ENCODE results near the gene SLC8B1. TPM values are rescaled to one million over a fixed set of nuclear protein-coding genes. Genes with fewer than 3 reads are reported as not detected.
A peak's percentile ranks its signal among the peaks of the same experiment; 100 is the strongest.

Gene SLC8B1
- total and polyA plus RNA-seq, 8 donors = 10.5 to 40.1 (median 12.9) TPM

DNA sequence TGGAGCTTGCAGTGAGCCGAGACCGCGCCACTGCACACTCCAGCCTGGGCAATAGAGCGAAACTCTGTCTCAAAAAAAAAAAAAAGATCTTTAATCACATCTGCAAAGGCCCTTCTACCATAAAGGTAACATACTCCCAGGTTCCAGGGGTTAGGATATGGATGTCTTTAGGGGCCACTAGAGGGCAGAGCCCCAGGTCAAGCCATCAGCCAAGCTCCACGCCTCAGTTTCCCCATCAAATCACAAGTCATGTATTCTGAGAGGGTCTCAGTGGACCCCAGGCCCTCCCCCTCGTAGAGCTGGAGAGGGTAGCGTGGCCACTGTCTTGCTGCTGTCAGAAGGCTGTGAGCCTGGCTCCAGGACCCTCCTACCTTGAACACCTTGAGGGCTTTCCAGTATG lies 18.8 kb downstream of the SLC8B1 start:
- peaks cover 0 to 100% of the 10 kb centered on the region in 2 donors for H3K36me3 ChIP-seq
- ATAC-seq = no peak
- no peaks in the 10 kb centered on the region for H3K9me3 ChIP-seq
- H3K4me1 ChIP-seq = no peaks in the 10 kb centered on the region
- H3K4me3 ChIP-seq = no peak overlapping the region
- TF ChIP-seq, protein P1, sequence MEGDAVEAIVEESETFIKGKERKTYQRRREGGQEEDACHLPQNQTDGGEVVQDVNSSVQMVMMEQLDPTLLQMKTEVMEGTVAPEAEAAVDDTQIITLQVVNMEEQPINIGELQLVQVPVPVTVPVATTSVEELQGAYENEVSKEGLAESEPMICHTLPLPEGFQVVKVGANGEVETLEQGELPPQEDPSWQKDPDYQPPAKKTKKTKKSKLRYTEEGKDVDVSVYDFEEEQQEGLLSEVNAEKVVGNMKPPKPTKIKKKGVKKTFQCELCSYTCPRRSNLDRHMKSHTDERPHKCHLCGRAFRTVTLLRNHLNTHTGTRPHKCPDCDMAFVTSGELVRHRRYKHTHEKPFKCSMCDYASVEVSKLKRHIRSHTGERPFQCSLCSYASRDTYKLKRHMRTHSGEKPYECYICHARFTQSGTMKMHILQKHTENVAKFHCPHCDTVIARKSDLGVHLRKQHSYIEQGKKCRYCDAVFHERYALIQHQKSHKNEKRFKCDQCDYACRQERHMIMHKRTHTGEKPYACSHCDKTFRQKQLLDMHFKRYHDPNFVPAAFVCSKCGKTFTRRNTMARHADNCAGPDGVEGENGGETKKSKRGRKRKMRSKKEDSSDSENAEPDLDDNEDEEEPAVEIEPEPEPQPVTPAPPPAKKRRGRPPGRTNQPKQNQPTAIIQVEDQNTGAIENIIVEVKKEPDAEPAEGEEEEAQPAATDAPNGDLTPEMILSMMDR (IDR thresholded peaks at IDR 0.05) = no peak
- no peak overlapping the region for H3K27ac ChIP-seq
- DNase-seq = no peak
- no peaks in the 10 kb centered on the region for H3K27me3 ChIP-seq
- intact Hi-C loops (cut with DNase I) = loop anchor here in 1 of 2 donors (10.0 kb wide), 1 partner anchor 109 kb away; the partner anchor contains the start of gene SDSL

DNA sequence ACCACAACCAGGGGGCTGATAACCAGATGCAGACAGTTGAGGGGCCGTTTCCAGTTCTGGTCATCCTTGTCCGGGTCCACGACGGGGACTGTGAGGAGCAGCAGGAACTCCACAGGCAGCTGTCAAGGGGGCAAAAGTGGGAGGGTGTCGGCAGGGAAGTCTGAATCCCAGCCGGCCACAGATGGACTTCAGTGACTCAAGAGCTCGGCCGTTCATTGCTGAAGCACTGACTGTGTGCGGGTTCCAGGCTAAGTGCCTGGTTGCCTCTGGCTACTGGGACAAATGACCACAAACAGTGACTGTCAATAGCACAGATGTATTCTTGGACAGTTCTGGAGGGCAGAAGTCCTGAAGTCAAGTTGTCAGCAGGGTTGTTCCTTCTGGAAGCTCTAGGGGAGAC lies 19.6 kb downstream of the SLC8B1 start:
- Histone ChIP-seq H3K4me1 (no peaks in the 10 kb centered on the region), H3K27me3 (no peaks in the 10 kb centered on the region), H3K27ac (no peak overlapping the region), H3K9me3 (no peaks in the 10 kb centered on the region), H3K36me3 (peaks cover 0 to 100% of the 10 kb centered on the region in 2 donors), H3K4me3 (no peak overlapping the region)
- intact Hi-C loops (cut with DNase I) = loop anchor here in 1 of 2 donors (10.0 kb wide), 1 partner anchor 109 kb away; the partner anchor contains the start of gene SDSL
- ATAC-seq (no peak), DNase-seq (no peak)
- TF ChIP-seq, protein P1 (IDR thresholded peaks at IDR 0.05) = no peak

DNA sequence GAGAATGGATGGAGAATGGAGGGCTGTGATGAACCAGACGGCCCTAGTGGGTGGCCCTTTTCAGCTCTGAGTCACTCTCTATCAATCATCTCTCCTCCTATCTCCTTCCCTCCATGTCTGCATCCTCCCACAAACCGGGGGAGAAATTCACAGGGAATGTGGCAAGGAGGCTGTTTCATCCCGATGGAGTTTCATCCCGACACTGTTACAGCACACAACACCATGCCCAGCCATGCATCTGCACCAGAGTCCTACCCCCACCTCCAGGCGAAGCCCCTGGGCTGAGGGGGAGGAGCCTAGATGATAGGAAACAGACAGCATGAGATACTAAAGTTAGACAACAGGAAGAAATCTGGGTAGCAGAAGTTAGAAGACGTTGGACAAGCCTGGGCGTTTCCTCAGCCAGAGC lies 20.8 kb downstream of the SLC8B1 start:
- H3K27me3 ChIP-seq = no peaks in the 10 kb centered on the region
- TF ChIP-seq, protein P1 (IDR thresholded peaks at IDR 0.05) = no peak
- intact Hi-C loops (cut with DNase I) = loop anchor here in 1 of 2 donors (10.0 kb wide), 1 partner anchor 111 kb away; the partner anchor contains the start of gene SDSL
- H3K9me3 ChIP-seq = no peaks in the 10 kb centered on the region
- peaks cover 0 to 100% of the 10 kb centered on the region in 2 donors for H3K36me3 ChIP-seq
- DNase-seq = peak in 1 of 4 donors; percentile 5
- H3K27ac ChIP-seq = no peak overlapping the region
- H3K4me3 ChIP-seq = no peak overlapping the region
- H3K4me1 ChIP-seq = no peaks in the 10 kb centered on the region
- peak; percentile 37 for ATAC-seq

DNA sequence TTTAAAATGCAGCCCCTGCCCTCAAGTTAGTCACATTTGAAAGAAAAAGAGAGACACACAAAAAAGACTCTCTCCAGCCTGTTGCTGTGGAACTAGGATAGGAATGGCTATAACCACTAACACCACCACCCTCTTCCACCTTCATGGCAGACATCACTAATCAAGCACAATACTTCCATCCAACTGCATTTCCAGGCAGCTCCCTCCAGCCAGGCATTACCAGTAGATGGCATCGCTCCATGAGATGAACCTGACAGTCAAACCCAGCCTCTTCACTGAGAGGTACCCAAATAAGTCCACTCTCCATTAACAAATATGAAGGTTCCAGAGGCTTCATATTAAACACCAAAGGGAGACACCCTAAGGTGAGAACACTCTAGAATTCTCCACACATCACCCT lies 24.4 kb downstream of the SLC8B1 start:
- intact Hi-C loops (cut with DNase I) = loop anchor here in 1 of 2 donors (10.0 kb wide), 1 partner anchor 114 kb away; the partner anchor contains the start of gene SDSL
- H3K4me3 ChIP-seq = no peak overlapping the region
- DNase-seq = no peak
- ATAC-seq = no peak
- no peak overlapping the region for H3K27ac ChIP-seq
- no peaks in the 10 kb centered on the region for H3K27me3 ChIP-seq
- H3K4me1 ChIP-seq = no peaks in the 10 kb centered on the region
- H3K36me3 ChIP-seq = peaks cover 0 to 100% of the 10 kb centered on the region in 2 donors
- TF ChIP-seq, protein P1 (IDR thresholded peaks at IDR 0.05) = no peak
- no peaks in the 10 kb centered on the region for H3K9me3 ChIP-seq

DNA sequence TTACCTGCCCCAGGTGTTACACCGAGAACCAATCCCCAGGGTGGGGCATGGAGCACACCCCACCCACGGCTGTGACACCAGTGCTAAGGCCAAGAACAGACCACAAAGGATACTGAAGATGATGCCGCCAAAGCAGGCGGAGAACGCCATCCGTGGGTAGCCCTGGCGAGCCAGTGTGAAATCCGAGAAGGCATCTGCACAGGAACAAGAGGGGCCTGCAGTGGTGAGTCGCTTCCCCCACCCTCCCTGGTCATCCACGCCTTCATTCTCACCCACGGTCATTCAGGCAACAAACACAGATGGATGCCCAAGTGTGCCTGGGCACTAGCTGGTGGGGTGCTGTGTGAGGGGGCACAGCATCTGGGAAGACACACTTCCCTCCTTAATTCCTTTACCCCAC lies 28.5 kb downstream of the SLC8B1 start:
- intact Hi-C loops (cut with DNase I) = no loop called here
- Histone ChIP-seq H3K4me1 (no peaks in the 10 kb centered on the region), H3K9me3 (no peaks in the 10 kb centered on the region), H3K4me3 (no peak overlapping the region), H3K27ac (no peak overlapping the region), H3K27me3 (no peaks in the 10 kb centered on the region), H3K36me3 (peaks cover 0 to 97% of the 10 kb centered on the region in 2 donors)
- TF ChIP-seq, protein P1 (IDR thresholded peaks at IDR 0.05) = no peak
- peak in 1 of 4 donors; percentile 36 for DNase-seq
- no peak for ATAC-seq

All from left lung (tissue), 10 donors.